LNCaP clone FGC (cell line): ENCODE data around the gene LRIF1.
A peak's percentile ranks its signal among the peaks of the same experiment; 100 is the strongest.

Source experiments
- DNase-seq: peaks from one replicate; pipeline ENCODE4 v3.0.0-alpha.2; 2011; ENCODE audit warnings: low read depth
- H3K4me3 ChIP-seq: 2 replicates; pipeline ENCODE4 v1.5.1; 2011; ENCODE audit warnings: mild to moderate bottlenecking, low read depth, low read length, control low read depth
- TF ChIP-seq, protein P1 (sequence below): IDR thresholded peaks from 2 replicates; pipeline ENCODE4 v1.5.1; 2012; ENCODE audit warnings: mild to moderate bottlenecking; ENCODE audit not compliant: control insufficient read depth, insufficient read depth; ENCODE audit errors: extremely low read depth

Gene LRIF1

DNA sequence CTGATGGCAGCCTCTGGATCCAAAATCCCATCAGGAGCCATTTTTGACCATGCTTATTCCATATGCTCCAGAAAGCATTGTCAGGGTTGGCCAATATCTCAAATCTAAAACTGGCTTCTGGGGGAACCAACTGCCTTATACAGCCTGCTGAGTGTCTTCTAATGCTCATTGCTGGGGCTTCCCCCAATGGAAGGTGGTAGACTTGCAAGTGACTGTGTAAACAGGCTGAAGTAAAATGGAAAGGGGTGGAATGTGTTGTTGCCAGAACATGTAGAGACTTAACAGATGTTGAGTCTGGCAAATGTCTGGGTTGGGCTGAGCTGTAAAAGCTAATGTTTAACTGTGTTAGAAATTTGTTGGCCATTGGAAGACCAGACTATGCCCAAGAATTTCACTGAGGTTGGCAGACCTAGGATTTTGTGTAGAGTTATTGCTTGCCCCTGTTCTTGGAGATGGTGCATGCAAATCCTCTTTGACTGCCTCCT lies 22.7 kb upstream of the LRIF1 start:
- H3K4me3 ChIP-seq, result no peak overlapping the region
- no peak for DNase-seq
- TF ChIP-seq, protein P1, sequence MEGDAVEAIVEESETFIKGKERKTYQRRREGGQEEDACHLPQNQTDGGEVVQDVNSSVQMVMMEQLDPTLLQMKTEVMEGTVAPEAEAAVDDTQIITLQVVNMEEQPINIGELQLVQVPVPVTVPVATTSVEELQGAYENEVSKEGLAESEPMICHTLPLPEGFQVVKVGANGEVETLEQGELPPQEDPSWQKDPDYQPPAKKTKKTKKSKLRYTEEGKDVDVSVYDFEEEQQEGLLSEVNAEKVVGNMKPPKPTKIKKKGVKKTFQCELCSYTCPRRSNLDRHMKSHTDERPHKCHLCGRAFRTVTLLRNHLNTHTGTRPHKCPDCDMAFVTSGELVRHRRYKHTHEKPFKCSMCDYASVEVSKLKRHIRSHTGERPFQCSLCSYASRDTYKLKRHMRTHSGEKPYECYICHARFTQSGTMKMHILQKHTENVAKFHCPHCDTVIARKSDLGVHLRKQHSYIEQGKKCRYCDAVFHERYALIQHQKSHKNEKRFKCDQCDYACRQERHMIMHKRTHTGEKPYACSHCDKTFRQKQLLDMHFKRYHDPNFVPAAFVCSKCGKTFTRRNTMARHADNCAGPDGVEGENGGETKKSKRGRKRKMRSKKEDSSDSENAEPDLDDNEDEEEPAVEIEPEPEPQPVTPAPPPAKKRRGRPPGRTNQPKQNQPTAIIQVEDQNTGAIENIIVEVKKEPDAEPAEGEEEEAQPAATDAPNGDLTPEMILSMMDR, result no peak

GRCh38 chr1:110982320-110982719 lies 18.6 kb upstream of the LRIF1 start:
- no peak for DNase-seq

GRCh38 chr1:110979154-110979553 lies 15.4 kb upstream of the LRIF1 start:
- TF ChIP-seq, protein P1, result no peak
- no peak for DNase-seq
- H3K4me3 ChIP-seq, result no peak overlapping the region

More at GRCh38 chr1:110982320-110982719, 18.6 kb upstream of the LRIF1 start:
- no peak overlapping the region for H3K4me3 ChIP-seq
- TF ChIP-seq, protein P1, result no peak

DNA sequence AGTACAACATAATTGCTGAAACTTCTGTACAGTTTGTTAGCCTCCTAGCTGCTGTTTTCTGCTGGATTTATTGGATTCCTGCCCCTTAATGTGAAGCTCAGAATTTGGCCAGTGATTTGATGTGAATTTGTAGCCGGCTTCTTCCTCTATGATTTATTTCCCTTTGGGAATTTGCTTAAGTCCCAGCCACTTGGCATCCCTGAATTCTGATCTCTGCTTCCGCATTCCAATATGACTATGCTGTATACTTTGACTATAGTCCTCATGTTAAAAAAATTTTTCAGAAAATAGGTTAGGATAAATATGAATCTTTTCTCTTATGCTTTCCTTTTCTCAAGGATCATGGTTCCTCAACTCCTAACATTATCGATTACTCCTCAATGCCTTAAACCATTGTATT lies 12.4 kb upstream of the LRIF1 start:
- TF ChIP-seq, protein P1, result no peak
- H3K4me3 ChIP-seq, result no peak overlapping the region
- DNase-seq, result no peak

- TF ChIP-seq, protein P1, result no peak
- DNase-seq, result no peak
- H3K4me3 ChIP-seq, result no peak overlapping the region
These were observed 11.5 kb upstream of the LRIF1 start for GRCh38 chr1:110975265-110975664.

DNA sequence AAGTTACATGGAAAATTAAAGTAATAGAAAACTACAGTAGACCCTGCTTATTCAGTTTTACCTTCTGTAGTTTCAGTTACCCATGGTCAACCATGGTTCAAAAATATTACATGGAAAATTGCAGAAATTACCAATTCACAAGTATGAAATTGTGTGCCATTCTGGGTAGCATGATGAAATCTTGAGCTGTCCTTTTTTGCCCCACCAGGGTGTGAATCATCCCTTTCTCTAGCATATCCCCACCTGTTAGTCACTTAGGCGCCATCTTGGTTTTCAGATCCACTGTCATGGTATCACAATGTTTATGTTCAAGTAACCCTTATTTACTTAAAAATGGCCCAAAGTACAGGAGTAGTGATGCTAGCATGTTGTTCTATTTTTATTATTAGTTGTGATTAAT lies 3.5 kb upstream of the LRIF1 start:
- no peak overlapping the region for H3K4me3 ChIP-seq
- TF ChIP-seq, protein P1, result no peak
- DNase-seq, result no peak

GRCh38 chr1:110964455-110964903 lies 757 bp upstream of the LRIF1 start:
- TF ChIP-seq, protein P1, result no peak
- H3K4me3 ChIP-seq, result peak overlapping the region; percentile 85
- DNase-seq, result no peak
